ENCODE data around the gene RASA2.

RASA2 gene, protein sequence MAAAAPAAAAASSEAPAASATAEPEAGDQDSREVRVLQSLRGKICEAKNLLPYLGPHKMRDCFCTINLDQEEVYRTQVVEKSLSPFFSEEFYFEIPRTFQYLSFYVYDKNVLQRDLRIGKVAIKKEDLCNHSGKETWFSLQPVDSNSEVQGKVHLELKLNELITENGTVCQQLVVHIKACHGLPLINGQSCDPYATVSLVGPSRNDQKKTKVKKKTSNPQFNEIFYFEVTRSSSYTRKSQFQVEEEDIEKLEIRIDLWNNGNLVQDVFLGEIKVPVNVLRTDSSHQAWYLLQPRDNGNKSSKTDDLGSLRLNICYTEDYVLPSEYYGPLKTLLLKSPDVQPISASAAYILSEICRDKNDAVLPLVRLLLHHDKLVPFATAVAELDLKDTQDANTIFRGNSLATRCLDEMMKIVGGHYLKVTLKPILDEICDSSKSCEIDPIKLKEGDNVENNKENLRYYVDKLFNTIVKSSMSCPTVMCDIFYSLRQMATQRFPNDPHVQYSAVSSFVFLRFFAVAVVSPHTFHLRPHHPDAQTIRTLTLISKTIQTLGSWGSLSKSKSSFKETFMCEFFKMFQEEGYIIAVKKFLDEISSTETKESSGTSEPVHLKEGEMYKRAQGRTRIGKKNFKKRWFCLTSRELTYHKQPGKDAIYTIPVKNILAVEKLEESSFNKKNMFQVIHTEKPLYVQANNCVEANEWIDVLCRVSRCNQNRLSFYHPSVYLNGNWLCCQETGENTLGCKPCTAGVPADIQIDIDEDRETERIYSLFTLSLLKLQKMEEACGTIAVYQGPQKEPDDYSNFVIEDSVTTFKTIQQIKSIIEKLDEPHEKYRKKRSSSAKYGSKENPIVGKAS

DNA sequence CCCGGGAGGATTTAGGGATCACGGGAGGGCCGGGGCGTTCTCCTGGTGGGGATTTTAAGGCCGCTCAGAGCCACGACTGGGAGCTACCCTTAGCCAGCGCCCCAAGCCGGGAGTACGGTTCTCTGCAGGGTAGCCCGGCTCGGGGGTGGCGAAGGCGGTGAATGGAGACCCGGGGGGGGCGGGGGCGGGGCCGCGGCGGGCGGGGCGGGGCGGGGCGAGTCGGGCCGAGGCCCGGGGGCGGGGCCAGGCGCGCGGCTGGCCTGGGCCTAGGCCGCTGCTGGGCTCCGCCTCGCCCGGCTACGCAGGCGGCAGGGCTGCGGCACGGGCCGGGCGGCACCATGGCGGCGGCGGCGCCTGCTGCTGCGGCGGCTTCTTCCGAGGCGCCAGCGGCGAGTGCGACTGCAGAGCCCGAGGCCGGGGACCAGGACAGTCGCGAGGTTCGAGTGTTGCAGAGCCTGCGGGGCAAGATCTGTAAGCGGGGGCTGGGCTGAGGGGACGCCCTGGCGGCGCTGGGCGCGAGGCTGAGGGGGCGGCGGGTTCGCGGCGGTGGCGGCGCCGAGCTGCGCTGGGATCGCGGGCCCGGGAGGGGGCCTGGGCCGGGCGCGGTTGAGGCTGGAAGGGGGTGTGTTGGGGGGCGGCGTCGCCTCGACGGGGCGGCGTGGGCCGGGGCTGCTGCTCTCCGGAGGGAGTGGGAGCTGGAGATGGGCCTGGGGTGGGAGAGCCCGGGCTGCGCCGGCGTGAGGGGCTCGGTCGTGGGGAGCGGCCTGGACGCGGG lies at the start of gene RASA2:
RASA2 (plus strand) TSS at position 282 of the 775 bp plus-strand sequence; CDS start at position 339, 57 bp downstream.
- in situ Hi-C loops (cut with HindIII; ENCODE audit: low sequenced_read_pairs) = no loop called here

DNA sequence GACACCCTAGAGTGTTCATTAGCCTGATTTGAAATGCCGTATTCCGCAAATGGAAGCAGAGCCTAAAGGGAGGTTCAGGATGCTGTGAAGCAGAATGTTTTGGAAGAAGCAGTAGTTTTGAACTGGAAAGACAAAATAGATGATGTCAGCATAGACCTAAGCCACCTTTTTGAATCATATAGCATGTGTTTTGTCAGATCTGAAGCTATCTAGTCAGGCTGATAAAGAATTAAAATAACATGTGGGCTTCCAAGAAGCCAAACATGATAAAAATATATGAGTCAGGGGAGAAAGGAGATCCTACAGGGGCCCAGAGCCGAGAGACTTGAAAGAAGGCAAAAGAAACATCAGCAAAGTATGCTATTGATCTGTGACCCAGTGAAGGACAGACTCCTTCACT lies 47.2 kb upstream of the RASA2 start:
- in situ Hi-C loops (cut with HindIII; ENCODE audit: low sequenced_read_pairs) = no loop called here

DNA sequence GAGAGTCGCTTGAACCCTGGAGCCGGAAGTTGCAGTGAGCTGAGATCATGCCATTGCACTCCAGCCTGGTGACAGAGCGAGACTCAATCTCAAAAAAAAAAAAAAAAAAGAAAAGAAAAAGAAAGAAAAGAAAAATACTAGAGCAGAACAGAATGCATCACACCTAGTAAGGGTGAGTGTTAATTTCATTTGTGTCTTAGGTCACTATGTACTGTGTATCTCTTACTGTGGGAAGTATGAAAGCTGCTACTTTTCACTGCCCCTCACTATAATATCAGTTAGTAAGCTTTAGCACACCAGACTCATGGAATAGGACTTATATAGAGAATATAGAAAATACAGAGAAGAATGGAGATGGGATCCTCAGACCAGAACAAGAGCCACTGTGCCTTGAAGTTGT lies 45.9 kb upstream of the RASA2 start:
- in situ Hi-C loops (cut with HindIII; ENCODE audit: low sequenced_read_pairs) = loop anchor here (5.0 kb wide), 1 partner anchor 49 kb away; no protein-coding TSS in a partner anchor

DNA sequence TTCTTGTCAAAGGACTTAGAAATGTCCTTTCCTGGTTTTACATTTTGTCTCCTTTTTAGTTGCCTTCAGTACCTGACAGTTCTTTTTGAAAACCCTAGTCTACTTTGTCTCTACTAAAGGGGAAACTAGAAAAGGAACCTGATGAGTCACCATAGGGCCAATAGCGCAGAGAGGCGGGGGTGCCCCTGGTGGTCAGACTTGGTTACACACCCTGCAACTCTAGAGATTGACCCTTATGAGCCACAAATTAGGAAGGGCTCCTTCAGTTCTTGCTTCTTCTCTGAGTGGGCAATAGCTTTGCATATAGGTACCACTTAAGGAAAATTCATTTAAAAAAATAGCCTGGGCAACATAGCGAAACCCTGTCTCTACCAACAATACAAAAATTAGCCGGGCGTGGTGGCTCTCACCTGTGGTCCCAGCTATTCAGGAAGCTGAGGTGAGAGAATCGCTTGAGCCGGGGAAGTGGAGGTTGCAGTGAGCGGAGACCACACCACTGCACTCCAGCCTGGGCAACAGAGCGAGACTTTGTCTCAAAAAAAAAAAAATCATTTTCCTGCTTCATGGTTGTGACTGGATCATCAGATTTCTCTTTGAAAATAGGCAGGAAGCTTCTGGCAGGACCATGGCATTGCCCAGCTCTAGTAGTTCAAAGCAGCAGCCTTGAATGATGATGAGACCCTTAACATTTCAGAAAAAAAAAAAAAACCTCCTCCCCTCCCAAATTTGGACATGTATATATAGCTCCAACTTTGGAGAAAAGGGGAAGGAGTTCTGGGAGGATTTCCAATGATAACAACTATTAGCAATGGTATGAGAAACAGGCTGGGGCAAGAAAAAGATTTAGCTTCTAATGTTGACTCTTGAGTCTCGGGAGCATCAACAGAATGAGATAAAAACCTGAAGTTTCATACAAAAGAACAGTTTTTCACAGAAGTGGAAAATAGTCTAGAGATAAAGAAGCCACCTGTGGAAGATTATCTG lies 45.2 kb upstream of the RASA2 start:
- in situ Hi-C loops (cut with HindIII; ENCODE audit: low sequenced_read_pairs) = loop anchor here (5.0 kb wide), 1 partner anchor 49 kb away; no protein-coding TSS in a partner anchor

DNA sequence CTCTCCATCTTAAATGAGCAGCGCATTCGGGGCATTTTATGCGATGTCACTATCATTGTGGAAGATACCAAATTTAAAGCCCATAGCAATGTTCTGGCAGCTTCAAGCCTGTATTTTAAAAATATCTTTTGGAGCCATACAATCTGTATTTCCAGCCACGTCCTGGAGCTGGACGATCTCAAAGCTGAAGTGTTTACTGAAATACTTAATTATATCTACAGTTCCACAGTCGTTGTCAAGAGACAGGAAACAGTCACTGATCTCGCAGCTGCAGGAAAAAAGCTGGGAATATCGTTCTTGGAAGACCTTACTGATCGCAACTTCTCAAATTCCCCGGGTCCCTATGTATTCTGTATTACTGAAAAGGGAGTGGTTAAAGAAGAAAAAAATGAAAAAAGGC lies 44.4 kb upstream of the RASA2 start:
- in situ Hi-C loops (cut with HindIII; ENCODE audit: low sequenced_read_pairs) = loop anchor here (5.0 kb wide), 1 partner anchor 50 kb away; no protein-coding TSS in a partner anchor

DNA sequence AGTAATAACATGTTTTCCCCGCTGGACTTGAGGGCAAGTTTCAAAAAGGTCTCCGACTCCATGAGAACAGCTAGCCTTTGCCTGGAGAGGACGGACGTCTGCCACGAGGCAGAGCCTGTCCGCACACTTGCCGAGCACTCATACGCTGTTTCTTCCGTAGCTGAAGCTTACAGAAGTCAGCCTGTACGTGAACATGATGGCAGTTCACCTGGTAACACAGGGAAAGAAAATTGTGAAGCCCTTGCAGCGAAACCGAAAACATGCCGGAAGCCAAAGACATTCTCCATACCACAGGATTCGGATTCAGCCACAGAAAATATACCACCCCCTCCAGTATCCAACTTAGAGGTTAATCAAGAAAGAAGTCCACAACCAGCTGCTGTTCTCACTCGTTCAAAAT lies 43.9 kb upstream of the RASA2 start:
- in situ Hi-C loops (cut with HindIII; ENCODE audit: low sequenced_read_pairs) = loop anchor here (5.0 kb wide), 1 partner anchor 51 kb away; no protein-coding TSS in a partner anchor

DNA sequence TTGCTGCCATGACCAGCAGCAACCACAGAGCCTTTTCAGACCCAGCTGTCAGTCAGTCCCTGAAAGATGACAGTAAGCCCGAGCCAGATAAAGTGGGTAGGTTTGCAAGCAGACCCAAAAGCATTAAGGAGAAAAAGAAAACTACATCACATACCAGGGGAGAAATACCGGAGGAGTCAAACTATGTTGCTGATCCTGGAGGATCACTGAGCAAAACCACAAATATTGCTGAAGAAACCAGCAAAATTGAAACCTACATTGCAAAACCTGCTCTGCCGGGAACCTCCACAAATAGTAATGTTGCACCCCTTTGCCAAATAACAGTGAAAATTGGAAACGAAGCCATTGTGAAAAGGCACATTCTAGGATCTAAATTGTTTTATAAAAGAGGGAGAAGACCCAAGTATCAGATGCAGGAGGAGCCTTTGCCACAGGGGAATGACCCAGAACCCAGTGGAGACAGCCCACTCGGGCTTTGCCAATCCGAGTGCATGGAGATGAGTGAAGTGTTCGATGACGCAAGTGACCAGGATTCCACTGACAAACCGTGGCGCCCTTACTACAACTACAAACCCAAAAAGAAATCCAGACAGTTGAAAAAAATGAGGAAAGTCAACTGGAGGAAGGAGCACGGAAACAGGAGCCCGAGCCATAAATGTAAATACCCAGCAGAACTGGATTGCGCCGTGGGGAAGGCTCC lies 42.1 kb upstream of the RASA2 start:
- in situ Hi-C loops (cut with HindIII; ENCODE audit: low sequenced_read_pairs) = loop anchor here (5.0 kb wide), 1 partner anchor 52 kb away; no protein-coding TSS in a partner anchor

DNA sequence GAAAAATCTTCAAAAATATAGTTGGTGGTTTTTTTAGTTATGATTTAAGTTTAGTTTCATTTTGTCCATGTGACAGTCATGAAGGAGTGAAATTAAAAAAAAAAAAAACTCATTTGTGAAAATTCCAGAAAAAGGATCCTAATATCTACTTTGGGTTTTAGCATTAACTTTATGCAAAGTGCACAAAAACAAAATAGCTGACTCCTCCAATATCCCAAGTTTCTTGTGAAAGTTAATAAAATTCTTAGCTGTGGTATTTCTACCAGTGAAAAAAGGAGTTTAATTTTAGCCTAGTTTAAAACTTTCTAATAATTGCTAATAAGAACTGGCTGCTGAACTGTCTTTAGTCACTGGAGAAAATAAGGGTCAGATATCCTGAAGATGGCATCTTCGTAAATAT lies 40.8 kb upstream of the RASA2 start:
- in situ Hi-C loops (cut with HindIII; ENCODE audit: low sequenced_read_pairs) = no loop called here

DNA sequence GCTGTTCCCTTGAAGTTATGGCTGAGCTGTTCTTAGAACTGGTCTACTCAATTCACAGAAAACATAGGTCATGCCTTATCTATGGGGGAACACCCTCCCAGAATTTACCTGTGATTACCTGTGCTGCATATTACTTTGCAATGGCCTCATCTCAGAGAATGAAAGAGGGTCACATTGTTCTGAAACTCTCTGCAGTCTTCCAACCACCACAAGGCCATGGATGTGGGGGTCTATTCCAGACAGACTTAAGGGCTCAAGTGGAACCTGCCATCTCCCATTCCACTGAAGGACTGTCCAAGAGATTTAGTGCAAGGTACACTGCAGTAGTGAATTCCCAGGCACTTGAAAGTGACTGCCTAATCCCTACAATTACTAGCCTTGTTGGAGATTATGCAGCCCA lies 40.1 kb upstream of the RASA2 start:
- in situ Hi-C loops (cut with HindIII; ENCODE audit: low sequenced_read_pairs) = no loop called here

DNA sequence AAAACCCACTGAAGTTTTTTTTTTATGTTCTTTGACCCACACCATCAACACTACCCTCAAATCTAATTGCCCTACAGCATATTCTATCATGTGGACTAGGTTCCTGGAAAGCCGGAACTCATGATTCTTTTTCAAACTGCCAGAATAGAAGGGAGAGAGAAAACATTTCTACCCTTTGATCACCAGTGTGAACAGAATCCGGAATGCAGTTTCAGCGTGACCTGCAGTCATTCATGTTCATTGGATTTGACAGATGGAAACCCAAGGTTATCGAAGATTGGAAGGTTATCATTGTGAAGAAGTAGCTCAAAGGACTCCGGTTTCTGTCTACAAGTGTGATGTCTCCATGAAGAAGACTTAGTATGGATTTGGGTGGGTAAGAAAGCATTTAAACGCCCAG lies 39.4 kb upstream of the RASA2 start:
- in situ Hi-C loops (cut with HindIII; ENCODE audit: low sequenced_read_pairs) = no loop called here

DNA sequence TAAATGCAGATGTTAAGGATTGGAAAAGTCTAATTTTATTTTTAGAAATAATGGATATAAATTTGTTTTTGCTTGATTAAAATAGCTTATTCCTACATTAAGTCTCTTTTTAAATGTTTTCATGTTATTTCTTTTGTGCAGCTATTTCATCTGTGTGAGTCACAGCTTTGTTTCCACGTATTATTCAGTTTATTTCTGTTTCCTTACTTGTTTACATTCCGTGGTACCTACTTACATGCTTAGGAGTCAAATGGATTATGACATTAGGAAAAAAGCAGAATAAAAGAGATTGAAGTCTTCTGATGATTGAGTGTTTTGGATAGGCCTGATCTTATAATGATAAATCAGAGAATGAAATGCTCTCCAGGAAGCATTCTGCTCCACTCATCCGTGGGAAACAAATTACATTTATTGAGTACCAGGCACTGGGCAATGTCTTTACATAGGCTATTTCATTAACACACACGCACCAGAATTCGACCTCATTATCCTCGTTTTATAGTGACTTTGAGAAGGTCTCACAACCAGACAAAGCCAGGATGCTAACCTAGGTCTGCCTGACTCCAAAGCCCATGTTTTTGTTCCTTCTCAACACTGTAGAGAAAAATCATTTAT lies 38.1 kb upstream of the RASA2 start:
- in situ Hi-C loops (cut with HindIII; ENCODE audit: low sequenced_read_pairs) = no loop called here

DNA sequence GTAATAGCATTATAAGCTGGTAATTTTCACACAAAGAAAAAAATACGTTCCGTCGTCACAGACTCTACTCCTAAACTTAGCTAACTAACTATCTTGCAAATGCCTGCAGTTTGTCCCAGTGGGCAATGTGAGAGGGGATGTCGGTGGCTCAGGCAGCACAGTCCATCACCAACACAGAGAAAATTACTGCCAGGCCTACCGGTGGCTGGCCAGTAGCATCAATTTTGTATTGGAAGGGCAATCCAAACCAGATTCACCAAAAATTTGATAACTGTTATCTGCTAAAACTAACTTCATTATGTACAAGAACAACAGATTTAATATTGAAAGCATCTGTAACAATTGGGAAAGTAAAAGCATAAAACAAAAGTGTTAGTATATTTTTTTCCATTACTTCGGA lies 37.4 kb upstream of the RASA2 start:
- in situ Hi-C loops (cut with HindIII; ENCODE audit: low sequenced_read_pairs) = no loop called here

DNA sequence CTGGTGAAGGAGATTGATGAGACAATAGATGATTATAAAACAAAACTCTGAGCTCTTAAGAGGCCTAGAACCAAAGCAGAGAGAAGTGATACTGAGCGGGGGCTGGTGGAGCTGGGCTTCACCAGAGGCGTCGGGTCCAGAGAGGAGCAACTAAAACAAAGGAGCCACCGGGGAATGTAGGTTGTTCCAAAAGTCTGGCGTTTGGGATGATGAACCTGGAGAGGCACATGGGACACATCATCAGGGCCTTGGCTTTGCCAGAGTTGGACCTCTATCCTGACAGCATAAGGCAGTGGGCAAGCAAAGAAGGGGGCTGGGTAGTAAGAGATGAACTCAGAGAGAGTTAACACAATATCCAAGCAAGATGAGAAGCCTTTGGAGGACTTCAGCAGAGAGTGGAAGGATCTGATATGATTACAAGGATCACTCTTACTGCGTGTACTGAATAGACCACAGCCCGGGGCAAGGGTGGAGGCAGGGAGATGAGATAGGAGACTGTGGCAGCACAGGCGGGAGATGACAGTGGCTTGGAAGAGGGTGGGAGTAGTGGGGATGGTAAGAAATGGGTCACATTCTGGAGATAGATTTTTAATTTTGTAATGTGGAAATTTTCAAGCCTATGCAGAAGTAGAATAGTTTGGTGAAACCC lies 36.0 kb upstream of the RASA2 start:
- in situ Hi-C loops (cut with HindIII; ENCODE audit: low sequenced_read_pairs) = no loop called here

DNA sequence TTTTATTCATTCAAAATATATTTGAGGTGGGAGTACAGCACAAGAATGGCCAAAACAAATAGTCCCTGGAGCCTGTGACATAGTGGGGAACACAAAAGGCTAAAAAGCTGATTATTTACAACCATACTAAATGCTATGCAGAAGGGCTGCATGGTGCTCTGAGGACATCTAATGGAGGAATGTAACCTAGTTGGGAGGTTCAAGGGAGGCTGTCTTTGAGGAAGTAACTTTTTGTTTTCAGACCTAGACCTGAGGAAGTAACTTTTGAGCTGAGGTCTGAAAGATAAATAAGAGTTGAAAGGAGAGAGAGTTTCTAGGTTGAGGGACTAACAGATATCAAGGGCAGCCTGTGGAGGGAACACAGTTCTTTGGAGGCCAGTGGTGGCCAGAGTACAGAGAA lies 34.8 kb upstream of the RASA2 start:
- in situ Hi-C loops (cut with HindIII; ENCODE audit: low sequenced_read_pairs) = no loop called here

DNA sequence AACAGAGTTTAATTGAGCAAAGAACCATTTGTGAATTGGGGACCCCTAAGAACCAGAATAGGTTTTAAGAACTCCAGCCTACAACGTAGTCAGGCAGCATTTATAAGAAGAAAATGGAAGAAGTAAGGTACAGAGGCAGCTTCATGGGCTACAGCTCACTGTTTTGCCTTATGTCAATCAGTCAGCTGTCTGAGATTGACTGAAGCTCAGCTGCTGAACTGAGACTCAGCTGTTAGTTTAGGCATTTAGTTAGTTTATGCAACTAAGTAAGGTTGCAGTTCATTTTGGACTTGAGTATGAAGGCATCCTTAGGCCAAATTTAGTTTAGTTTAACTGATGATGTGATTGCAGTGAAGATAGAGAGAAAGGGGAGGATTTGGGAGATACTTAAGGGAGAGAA lies 34.1 kb upstream of the RASA2 start:
- in situ Hi-C loops (cut with HindIII; ENCODE audit: low sequenced_read_pairs) = no loop called here

DNA sequence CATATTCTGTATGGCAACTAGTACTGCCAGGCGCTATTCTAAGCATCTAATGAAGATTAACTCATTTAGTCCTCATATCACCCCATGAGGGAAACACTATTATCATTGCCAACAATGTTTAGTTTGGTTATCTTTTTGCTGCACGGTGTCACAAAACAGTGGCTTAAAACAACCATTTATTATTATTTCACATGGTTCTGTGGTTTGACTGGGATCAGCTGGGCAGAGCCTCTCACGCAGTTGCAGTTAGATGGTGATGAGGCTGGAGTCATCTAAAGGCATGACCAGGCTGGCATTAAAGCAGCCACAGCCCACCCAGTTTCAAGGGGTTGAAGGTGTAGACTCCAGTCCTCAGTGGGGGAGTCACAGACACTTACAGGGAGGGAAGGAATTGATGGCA lies 32.8 kb upstream of the RASA2 start:
- in situ Hi-C loops (cut with HindIII; ENCODE audit: low sequenced_read_pairs) = no loop called here

DNA sequence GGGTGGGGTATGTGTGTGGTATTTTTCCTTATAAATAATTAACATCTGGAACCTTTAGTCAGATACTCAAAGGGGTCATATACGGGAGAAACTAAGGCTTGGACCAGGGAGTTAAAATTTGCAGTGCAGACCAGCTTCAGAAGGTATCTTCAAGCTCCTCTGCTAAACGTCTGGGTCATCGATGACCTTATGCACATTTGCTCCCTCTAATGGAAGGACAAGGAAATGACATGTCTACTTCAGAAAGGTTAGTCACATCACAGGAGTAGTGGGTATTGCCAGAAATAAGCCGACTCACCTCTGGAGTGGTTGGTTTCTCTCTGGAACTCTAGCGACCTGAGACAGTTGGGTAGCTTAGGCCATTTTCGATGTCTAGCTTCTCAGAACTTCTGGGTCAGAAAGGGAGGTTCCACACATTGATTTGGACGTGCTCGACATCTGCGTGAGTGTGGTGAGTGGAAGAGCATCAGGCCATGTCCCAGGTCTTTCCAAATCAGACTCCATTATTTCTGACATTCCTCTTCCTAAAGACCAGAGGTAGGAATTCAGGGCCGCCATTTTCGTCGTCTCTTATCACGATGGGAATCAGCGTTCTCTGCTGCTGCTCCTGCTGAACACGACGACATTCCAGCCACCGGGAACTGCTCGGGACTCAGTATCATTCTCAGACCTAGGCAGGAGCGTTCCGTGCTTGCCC lies 31.8 kb upstream of the RASA2 start:
- in situ Hi-C loops (cut with HindIII; ENCODE audit: low sequenced_read_pairs) = no loop called here

Data from endothelial cell of hepatic sinusoid (primary cell).